Heart left ventricle (tissue), 13 donors: ENCODE data around the gene ARHGEF7.

Experiments used
- CTCF ChIP-seq, 12 donors: fragments of 200-600 bp; sonication (generic) in 4 of 12; IDR thresholded peaks; one replicate each; pipeline versions ENCODE4 v1.5.0 to v1.8.0; 2018 to 2022; ENCODE audit warnings: antibody characterized with exemption in 12 of 12, mild to moderate bottlenecking in 5 of 12
- POLR2A ChIP-seq, 2 donors: fragments of 450-650 bp; IDR thresholded peaks; one replicate each; pipeline ENCODE4 v1.6.1; 2017; ENCODE audit warnings: antibody characterized with exemption in 2 of 2, mild to moderate bottlenecking in 2 of 2, moderate library complexity in 2 of 2
- donor health status: ischemic (EF 13 %, LVEDD 7.1; RV severe dilation, severe dysfunction).
- donor health status: DM: no; HTN: yes; CAD: no.
- donor health status: DM: no; HTN: no; CAD: no.
- donor health status: ischemic (EF 25% LVEDD 6.9; RV normal size, moderate dysfunction).
- donor health status: ischemic (EF 25% LVEDD 5.7; RV mildly dilated, moderate dysfunction).
- donor health status: ischemic (EF 35%, LVEDD 5.7; RV mildly dilated, moderate dysfunction).
- donor health status: nonischemic (EF 11% LVEDD 7.7; RV severe dilation, severe dysfunction).
- donor health status: DM: yes; HTN: yes; CAD: no.
- donor health status: PGD.
- donor health status: ischemic (EF 29% LVEDD 5.4; RV normal size, mild dysfunction).
- donor health status: nonischemic (EF 23%, LVEDD 6.1; RV moderate dilation, normal function).

- TF ChIP-seq POLR2A (IDR thresholded peaks at IDR 0.05) (no peak), CTCF (IDR thresholded peaks at IDR 0.05) (no peak)
Observed at GRCh38 chr13:111318386-111318785, 203.3 kb downstream of the ARHGEF7 start.
